GM19463 (cell line): ENCODE measurements around the gene PRPSAP1.
"Not testable (repeated sequence)": the region's sequence is repeated elsewhere in the genome, so short reads cannot be mapped to it uniquely, and the experiment has no call there.

Experiments used
- ATAC-seq: cut with Tn5 transposase; IDR thresholded peaks from one replicate; pipeline ENCODE4 v1.9.1; 2021; ENCODE audit warnings: mild to moderate bottlenecking, moderate library complexity; ENCODE audit not compliant: unreplicated experiment

Gene PRPSAP1

GRCh38 chr17:76360461-76360860, 6.7 kb upstream of the PRPSAP1 start:
- no peak for ATAC-seq

DNA sequence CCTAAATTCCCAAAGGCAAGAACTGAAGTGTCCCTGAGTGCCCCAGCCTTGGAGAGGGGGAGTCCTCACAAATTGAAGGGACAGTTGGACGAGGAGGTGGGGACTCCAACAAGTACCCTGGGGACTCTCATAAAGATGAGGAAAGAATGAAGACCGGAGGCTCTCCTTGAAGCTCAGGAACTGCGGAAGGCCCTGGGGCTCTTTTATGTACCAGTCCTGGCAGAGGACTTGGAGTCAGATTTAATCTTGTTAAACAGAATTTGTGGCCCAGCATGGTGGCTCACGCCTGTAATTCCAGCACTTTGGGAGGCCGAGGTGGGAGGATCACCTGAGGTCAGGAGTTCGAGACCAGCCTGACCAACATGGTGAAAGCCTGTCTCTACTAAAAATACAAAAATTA, 6.1 kb upstream of the PRPSAP1 start:
- not testable (repeated sequence) for ATAC-seq

DNA sequence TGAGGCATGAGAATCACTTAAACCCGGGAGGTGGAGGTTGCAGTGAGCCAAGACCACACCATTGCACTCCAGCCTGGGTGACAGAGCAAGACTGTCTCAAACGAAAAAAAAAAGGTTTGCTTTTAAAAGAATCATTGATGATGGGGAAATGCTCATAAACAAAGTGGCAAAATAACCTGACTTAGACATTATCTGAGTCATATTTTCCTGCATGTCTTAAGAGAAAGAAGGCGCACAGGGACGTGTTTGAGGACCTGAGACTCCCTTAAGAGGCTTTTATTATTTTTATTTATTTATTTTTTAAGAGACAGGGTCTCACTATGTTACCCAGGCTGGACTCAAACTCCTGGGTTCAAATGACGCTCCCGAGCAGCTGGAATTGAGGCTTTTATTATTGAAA, 5.7 kb upstream of the PRPSAP1 start:
- no peak for ATAC-seq

- ATAC-seq: no peak
Observed at GRCh38 chr17:76357597-76358158, 4.0 kb upstream of the PRPSAP1 start.

DNA sequence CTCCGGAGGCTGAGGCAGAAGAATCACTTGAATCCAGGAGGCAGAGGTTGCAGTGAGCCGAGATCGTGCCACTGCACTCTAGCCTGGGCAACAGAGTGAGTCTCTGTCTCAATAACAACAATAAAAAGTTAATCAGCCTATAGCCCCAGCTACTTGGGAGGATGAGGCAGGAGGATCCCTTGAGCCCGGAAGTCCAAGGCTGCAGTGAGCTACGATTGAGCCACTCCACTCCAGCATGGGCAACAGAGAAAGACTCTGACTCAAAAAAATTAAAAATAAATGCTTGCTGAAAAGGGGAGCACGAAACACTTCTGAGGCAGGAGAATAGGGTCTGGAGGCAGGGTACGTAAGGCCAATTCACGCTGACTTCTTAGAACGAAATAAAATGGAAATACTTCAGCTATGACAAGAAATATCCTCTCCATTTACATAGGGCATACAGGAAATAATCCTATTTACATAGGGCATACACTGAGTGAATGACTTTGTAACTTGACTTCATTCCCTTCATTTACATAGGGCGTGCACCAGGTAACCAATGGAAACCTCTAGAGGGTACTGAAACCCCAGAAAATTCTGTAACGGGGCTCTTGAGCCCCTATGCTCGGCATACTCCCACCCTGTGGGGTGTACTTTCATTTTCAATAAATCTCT, 3.2 kb upstream of the PRPSAP1 start:
- ATAC-seq: no peak

DNA sequence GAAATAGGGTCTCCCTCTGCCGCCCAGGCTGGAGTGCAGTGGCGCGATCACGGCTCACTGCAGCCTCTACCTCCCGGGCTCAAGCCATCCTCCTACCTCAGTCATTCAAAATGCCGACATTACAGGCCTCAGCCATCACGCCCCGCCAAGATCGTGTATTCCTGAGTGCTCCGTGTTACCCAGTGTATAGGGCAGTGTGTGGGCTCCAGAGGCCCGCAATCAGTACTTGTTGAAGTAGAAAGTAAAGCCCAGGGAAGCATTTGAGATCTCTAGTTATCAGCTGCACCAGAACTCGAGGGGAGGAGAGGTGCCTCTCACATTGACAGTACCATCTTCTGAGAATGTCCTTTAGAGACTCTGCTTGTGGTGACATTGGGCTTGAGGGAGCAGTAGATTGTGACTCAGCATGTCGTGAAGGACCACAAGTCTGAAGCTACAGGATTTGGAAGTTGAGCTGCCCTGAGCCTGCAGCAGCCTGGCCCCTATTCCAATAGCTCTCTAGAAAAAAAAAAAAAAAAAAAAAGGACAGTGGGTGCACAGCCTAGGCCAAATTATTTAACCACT, 1.1 kb upstream of the PRPSAP1 start:
- no peak for ATAC-seq

DNA sequence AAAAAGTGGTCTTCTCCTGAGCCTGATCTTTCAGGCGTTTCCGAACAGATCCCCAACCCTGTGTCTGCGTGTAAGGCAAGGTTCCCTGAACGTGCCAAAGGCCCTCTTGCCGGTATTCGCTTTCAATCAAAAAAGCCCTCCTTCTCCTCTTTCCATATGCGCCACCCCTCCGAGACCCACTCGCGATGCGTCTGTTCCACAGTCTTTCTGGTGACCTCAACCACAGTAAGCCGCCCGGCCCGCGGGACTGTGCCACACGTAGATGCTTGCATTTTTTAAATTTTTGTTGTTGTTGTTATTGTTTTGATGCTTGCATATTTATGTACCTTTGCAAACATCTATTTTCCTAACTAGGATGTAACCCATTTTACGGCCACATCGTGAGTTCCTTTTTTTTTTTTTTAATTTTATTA, 607 bp upstream of the PRPSAP1 start:
- ATAC-seq: no peak

GRCh38 chr17:76353004-76353598, 615 bp downstream of the PRPSAP1 start:
- peak; percentile 17 for ATAC-seq

DNA sequence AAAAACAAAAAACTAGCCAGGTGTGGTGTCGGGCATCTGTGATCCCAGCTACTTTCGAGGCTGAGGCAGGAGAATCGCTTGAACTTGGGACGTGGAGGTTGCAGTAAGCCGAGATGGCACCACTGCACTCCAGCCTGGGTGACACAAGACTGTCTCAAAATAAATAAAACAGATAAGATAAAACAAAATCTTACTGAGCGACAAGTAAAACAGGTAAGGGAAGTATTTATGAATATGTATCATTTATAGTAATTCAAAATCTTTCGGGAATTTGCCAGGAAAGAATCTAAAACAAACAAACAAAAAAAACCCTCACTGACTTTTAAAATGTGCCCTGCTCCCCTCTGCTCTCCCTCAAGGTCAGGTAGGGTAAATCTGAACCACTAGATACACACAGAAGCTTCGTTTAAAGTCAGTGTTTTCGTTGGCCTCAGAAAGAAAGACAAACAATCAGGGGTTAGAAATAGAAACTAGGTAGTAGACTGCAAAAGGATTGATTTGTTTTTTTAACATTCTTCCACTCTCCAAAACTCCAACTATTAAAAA, 2.1 kb downstream of the PRPSAP1 start:
- ATAC-seq: no peak

- no peak for ATAC-seq
Observed at GRCh38 chr17:76350463-76350862, 3.3 kb downstream of the PRPSAP1 start.

DNA sequence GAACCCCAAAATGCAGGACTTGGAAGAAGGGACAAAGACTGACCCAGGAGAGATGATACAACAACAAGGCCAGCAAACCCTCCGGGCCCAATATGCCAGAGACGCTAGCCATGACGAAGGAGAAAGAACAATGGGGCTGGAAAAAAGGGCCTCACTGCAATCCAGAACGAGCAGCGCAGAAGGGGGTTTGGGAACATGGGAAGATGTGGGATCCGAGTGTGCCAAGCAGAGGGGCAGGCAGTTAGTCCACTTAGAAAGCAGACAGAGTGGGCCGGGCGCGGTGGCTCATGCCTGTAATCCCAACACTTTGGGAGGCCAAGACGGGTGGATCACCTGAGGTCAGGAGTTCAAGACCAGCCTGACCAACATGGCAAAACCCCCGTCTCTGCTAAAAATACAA, 6.8 kb downstream of the PRPSAP1 start:
- not testable (repeated sequence) for ATAC-seq

DNA sequence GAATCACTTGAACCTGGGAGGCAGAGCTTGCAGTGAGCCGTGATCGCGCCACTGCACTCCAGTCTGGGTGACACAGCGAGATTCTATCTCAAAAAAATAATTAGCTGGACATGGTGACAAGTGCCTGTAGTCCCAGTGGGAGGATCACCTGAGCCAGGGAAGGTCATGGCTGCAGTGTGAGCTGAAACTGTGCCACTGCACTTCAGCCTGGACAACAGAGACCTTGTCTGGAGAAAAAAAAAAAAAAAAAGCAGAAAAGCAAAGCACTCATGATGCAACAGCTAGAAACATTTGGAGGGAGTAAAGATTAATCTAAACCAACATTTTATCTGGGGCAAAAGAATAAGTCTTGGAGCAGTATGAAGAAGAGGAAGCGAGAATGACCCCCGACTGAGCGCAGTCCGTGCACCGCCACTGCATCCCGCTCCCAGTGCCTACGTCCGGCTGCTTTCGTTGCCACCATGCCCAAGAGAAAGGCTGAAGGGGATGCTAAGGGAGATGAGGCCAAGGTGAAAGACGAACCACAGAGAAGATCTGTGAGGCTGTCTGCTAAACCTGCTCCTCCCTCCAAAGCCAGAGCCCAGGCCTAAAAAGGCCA, 8.2 kb downstream of the PRPSAP1 start:
- no peak for ATAC-seq

- no peak for ATAC-seq
Observed at GRCh38 chr17:76343106-76343505, 10.6 kb downstream of the PRPSAP1 start.

DNA sequence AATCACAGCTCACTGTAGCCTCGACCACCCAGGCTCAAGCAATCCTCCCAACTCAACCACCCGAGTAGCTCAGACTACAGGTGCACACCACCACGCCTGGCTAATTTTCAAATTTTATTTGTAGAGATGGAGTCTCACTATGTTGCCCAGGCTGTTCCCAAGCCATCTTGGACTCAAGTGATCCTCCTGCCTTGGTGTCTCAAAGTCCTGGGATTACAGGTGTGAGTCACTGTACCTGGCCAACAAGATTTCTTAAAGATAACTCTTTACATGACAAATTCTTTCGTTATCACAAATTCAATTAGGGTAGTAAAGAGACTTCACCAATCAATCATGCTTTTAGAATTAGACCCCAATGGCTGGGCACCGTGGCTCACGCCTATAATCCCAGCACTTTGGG, 12.4 kb downstream of the PRPSAP1 start:
- ATAC-seq: no peak

- ATAC-seq: no peak
Observed at GRCh38 chr17:76337413-76337777, 16.3 kb downstream of the PRPSAP1 start.

DNA sequence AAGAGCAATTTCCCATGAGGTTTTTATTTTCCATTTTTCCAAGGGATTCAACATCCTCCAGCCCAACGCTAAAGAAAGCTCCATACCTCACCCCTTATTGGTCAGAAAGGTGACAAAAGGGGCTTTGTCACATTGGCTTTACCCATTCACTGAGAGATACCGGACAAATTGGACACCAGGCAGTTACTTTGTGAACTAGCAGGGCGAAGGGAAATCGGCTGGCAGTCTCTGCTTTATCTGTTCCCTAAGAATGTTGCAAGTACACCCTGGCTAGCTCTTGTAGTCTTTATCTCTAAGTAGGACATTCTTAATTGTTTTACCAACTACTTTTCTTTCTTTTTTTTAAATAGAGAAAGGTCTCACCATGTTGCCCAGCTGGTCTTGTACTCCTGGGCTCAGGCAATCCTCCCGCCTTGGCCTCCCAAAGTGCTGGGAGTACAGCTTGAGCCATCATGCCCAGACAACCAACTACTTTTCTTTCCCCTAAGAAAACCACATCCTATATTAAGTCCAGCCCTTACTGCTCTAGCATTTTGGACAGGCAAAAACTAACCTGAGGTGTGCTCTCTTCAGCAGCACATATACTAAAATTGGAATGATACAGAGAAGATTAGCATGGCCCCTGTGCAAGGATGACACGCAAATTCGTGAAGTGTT, 16.8 kb downstream of the PRPSAP1 start:
- no peak for ATAC-seq

GRCh38 chr17:76335716-76336381, 17.9 kb downstream of the PRPSAP1 start:
- no peak for ATAC-seq

- ATAC-seq: no peak
Observed at GRCh38 chr17:76333673-76334505, 19.8 kb downstream of the PRPSAP1 start.

GRCh38 chr17:76331083-76331482, 22.6 kb downstream of the PRPSAP1 start:
- ATAC-seq: no peak

- no peak for ATAC-seq
Observed at GRCh38 chr17:76329664-76330063, 24.1 kb downstream of the PRPSAP1 start.
